GF-D8 (cell line): ENCODE measurements around the gene TCOF1.
A peak's percentile ranks its signal among the peaks of the same experiment; 100 is the strongest.

Source experiments
- DNase-seq: peaks from one replicate; lab custom pipeline; 2025; lab: John Stamatoyannopoulos, UW

The TCOF1 gene

GRCh38 chr5:150357326-150358260 lies at the start of gene TCOF1:
TCOF1 (plus strand) TSS chr5:150357697; CDS start chr5:150357747, 50 bp downstream.
- DNase-seq = peak; percentile 77

GRCh38 chr5:150309101-150309885 lies 48.2 kb upstream of the TCOF1 start:
- no peak for DNase-seq

GRCh38 chr5:150309886-150310239 lies 47.6 kb upstream of the TCOF1 start:
- DNase-seq = no peak

- DNase-seq = no peak
These were observed 47.3 kb upstream of the TCOF1 start for GRCh38 chr5:150310246-150310645.

GRCh38 chr5:150311015-150311692 lies 46.3 kb upstream of the TCOF1 start:
- DNase-seq = no peak

GRCh38 chr5:150312518-150312917 lies 45.0 kb upstream of the TCOF1 start:
- no peak for DNase-seq

- no peak for DNase-seq
These were observed 44.0 kb upstream of the TCOF1 start for GRCh38 chr5:150313501-150313900.

- no peak for DNase-seq
These were observed 43.4 kb upstream of the TCOF1 start for GRCh38 chr5:150313921-150314716.

- no peak for DNase-seq
These were observed 42.3 kb upstream of the TCOF1 start for GRCh38 chr5:150315245-150315644.

- no peak for DNase-seq
These were observed 41.2 kb upstream of the TCOF1 start for GRCh38 chr5:150316320-150316719.

GRCh38 chr5:150317048-150318003 lies 40.2 kb upstream of the TCOF1 start:
- no peak for DNase-seq

GRCh38 chr5:150318613-150319483 lies 38.6 kb upstream of the TCOF1 start:
- DNase-seq = no peak

GRCh38 chr5:150319484-150319790 lies 38.1 kb upstream of the TCOF1 start:
- DNase-seq = no peak

GRCh38 chr5:150320044-150320613 lies 37.4 kb upstream of the TCOF1 start:
- no peak for DNase-seq

- DNase-seq = no peak
These were observed 36.3 kb upstream of the TCOF1 start for GRCh38 chr5:150321211-150321610.

GRCh38 chr5:150321784-150322183 lies 35.7 kb upstream of the TCOF1 start:
- DNase-seq = no peak

GRCh38 chr5:150322202-150322601 lies 35.3 kb upstream of the TCOF1 start:
- DNase-seq = no peak

- DNase-seq = no peak
These were observed 34.4 kb upstream of the TCOF1 start for GRCh38 chr5:150323092-150323491.

- DNase-seq = no peak
These were observed 33.7 kb upstream of the TCOF1 start for GRCh38 chr5:150323819-150324218.
